Neural progenitor cell (in vitro differentiated cells): ENCODE results near the gene P3H2. TPM values are rescaled to one million over a fixed set of nuclear protein-coding genes. Genes with fewer than 3 reads are reported as not detected.

Experiments
- DNase-seq: peaks from one replicate; pipeline ENCODE4 v3.0.0-alpha.2; 2016; ENCODE audit warnings: low spot score
- H2AFZ ChIP-seq: fragments of 200-600 bp; sonication (generic); replicated peaks from 2 replicates; pipeline ENCODE4 v1.6.1; 2016; ENCODE audit warnings: antibody characterized with exemption
- H3F3A ChIP-seq: fragments of 200-600 bp; sonication (generic); 2 replicates; pipeline ENCODE4 v1.6.1; 2016; ENCODE audit warnings: antibody characterized with exemption, low read depth
- H3K27ac ChIP-seq: fragments of 200-600 bp; sonication (generic); 2 replicates; pipeline ENCODE4 v1.5.1; 2016; ENCODE audit warnings: mild to moderate bottlenecking
- H3K27me3 ChIP-seq: fragments of 200-600 bp; sonication (generic); 2 replicates; pipeline ENCODE4 v1.6.1; 2016; ENCODE audit warnings: mild to moderate bottlenecking, moderate library complexity
- H3K36me3 ChIP-seq: fragments of 200-600 bp; sonication (generic); 2 replicates; pipeline ENCODE4 v1.5.1; 2016
- H3K4me1 ChIP-seq: fragments of 200-600 bp; sonication (generic); 2 replicates; pipeline ENCODE4 v1.6.1; 2016; ENCODE audit warnings: mixed run types
- H3K4me2 ChIP-seq: fragments of 200-600 bp; sonication (generic); 2 replicates; pipeline ENCODE4 v1.6.1; 2016
- H3K4me3 ChIP-seq: fragments of 200-600 bp; sonication (generic); 2 replicates; pipeline ENCODE4 v1.5.1; 2016
- H3K79me2 ChIP-seq: fragments of 200-600 bp; sonication (generic); 2 replicates; pipeline ENCODE4 v1.6.1; 2016; ENCODE audit warnings: low read depth
- H3K9ac ChIP-seq: fragments of 200-600 bp; sonication (generic); 2 replicates; pipeline ENCODE4 v1.6.1; 2016
- H3K9me3 ChIP-seq: fragments of 200-600 bp; sonication (generic); 2 replicates; pipeline ENCODE4 v1.5.1; 2016; ENCODE audit warnings: low read depth
- H4K20me1 ChIP-seq: fragments of 200-600 bp; sonication (generic); 2 replicates; pipeline ENCODE4 v1.6.1; 2016; ENCODE audit warnings: low read depth
- H3K27ac Mint-ChIP-seq: 3 replicates; pipeline ENCODE4 v1.8.0; 2021; ENCODE audit warnings: mixed read lengths
- H3K27me3 Mint-ChIP-seq: 2 replicates; pipeline ENCODE4 v1.8.0; 2022; ENCODE audit warnings: low read depth, mild to moderate bottlenecking, inconsistent platforms, moderate library complexity, mixed read lengths; ENCODE audit not compliant: insufficient read depth
- H3K36me3 Mint-ChIP-seq: 3 replicates; pipeline ENCODE4 v1.8.0; 2021; ENCODE audit warnings: mixed read lengths
- H3K4me1 Mint-ChIP-seq: 3 replicates; pipeline ENCODE4 v1.8.0; 2021; ENCODE audit warnings: mixed read lengths
- H3K4me3 Mint-ChIP-seq: 3 replicates; pipeline ENCODE4 v1.8.0; 2021; ENCODE audit warnings: mild to moderate bottlenecking, moderate library complexity, mixed read lengths
- H3K9me3 Mint-ChIP-seq: 3 replicates; pipeline ENCODE4 v1.8.0; 2020; ENCODE audit warnings: mixed read lengths
- CTCF ChIP-seq: fragments of 200-600 bp; sonication (generic); IDR thresholded peaks from 2 replicates; pipeline ENCODE4 v1.5.1; 2017; ENCODE audit warnings: antibody characterized with exemption, mild to moderate bottlenecking
- EZH2 ChIP-seq: fragments of 200-600 bp; sonication (generic); IDR thresholded peaks from 2 replicates; pipeline ENCODE4 v1.6.1; 2017; ENCODE audit warnings: antibody characterized with exemption, mild to moderate bottlenecking, moderate library complexity
- EZH2phosphoT487 ChIP-seq: fragments of 200-600 bp; sonication (generic); IDR thresholded peaks from 2 replicates; pipeline ENCODE4 v1.6.1; 2017; ENCODE audit warnings: antibody characterized with exemption
- total RNA-seq: library from RNA; depleted of rRNA; stranded (reverse); fragments of >200 nt; gene quantifications from 2 replicates; pipeline ENCODE4 v1.2.3, GENCODE V29; 2015; ENCODE audit warnings: low replicate concordance

The P3H2 gene
- total RNA-seq, 1 donor from 2014 or later, result 21.4 TPM

GRCh38 chr3:190012784-190013183 is 107.9 kb downstream of the P3H2 start:
- H3K4me2 ChIP-seq, result no peak overlapping the region
- Mint-ChIP-seq H3K27me3 (no peaks in the 10 kb centered on the region), H3K27ac (peak overlapping the region; percentile 38), H3K36me3 (peaks cover 2% of the 10 kb centered on the region), H3K9me3 (no peaks in the 10 kb centered on the region), H3K4me1 (peaks cover 47% of the 10 kb centered on the region), H3K4me3 (peak overlapping the region; percentile 44)
- no peaks in the 10 kb centered on the region for H3K36me3 ChIP-seq
- no peak overlapping the region for H3K4me3 ChIP-seq
- H3K27me3 ChIP-seq, result no peaks in the 10 kb centered on the region
- H4K20me1 ChIP-seq, result no peaks in the 10 kb centered on the region
- no peaks in the 10 kb centered on the region for H3K79me2 ChIP-seq
- no peak overlapping the region for H3K9ac ChIP-seq
- DNase-seq, result no peak
- H3F3A ChIP-seq, result no peaks in the 10 kb centered on the region
- no peaks in the 10 kb centered on the region for H3K9me3 ChIP-seq
- H2AFZ ChIP-seq, result no peak overlapping the region
- H3K27ac ChIP-seq, result no peak overlapping the region
- H3K4me1 ChIP-seq, result peaks cover 8% of the 10 kb centered on the region
- TF ChIP-seq EZH2phosphoT487 (no peak), EZH2 (no peak), CTCF (no peak)

- Mint-ChIP-seq H3K36me3 (peaks cover 2% of the 10 kb centered on the region), H3K4me1 (peaks cover 45% of the 10 kb centered on the region), H3K4me3 (peak overlapping the region; percentile 44), H3K27ac (peak overlapping the region; percentile 38), H3K27me3 (no peaks in the 10 kb centered on the region), H3K9me3 (no peaks in the 10 kb centered on the region)
- DNase-seq, result peak; percentile 13
- Histone ChIP-seq H3F3A (no peaks in the 10 kb centered on the region), H3K27me3 (no peaks in the 10 kb centered on the region), H3K4me3 (no peak overlapping the region), H3K9me3 (no peaks in the 10 kb centered on the region), H3K79me2 (no peaks in the 10 kb centered on the region), H3K9ac (no peak overlapping the region), H2AFZ (no peak overlapping the region), H3K27ac (no peak overlapping the region), H3K4me1 (peaks cover 8% of the 10 kb centered on the region), H3K4me2 (peak overlapping the region; percentile 19), H3K36me3 (no peaks in the 10 kb centered on the region), H4K20me1 (no peaks in the 10 kb centered on the region)
- TF ChIP-seq EZH2phosphoT487 (no peak), EZH2 (no peak), CTCF (no peak)
These were observed 108.3 kb downstream of the P3H2 start for GRCh38 chr3:190012314-190012782.

- TF ChIP-seq EZH2 (no peak), EZH2phosphoT487 (no peak), CTCF (no peak)
- H3K4me1 ChIP-seq, result peaks cover 8% of the 10 kb centered on the region
- Mint-ChIP-seq H3K4me3 (no peak overlapping the region), H3K4me1 (peaks cover 40% of the 10 kb centered on the region), H3K27me3 (no peaks in the 10 kb centered on the region), H3K9me3 (no peaks in the 10 kb centered on the region), H3K27ac (peak overlapping the region; percentile 34), H3K36me3 (peaks cover 2% of the 10 kb centered on the region)
- no peaks in the 10 kb centered on the region for H4K20me1 ChIP-seq
- H3K9ac ChIP-seq, result no peak overlapping the region
- no peak for DNase-seq
- H3F3A ChIP-seq, result no peaks in the 10 kb centered on the region
- no peaks in the 10 kb centered on the region for H3K27me3 ChIP-seq
- H3K4me3 ChIP-seq, result no peak overlapping the region
- no peak overlapping the region for H2AFZ ChIP-seq
- no peaks in the 10 kb centered on the region for H3K79me2 ChIP-seq
- no peak overlapping the region for H3K4me2 ChIP-seq
- H3K36me3 ChIP-seq, result no peaks in the 10 kb centered on the region
- H3K27ac ChIP-seq, result no peak overlapping the region
- H3K9me3 ChIP-seq, result no peaks in the 10 kb centered on the region
These were observed 110.2 kb downstream of the P3H2 start for GRCh38 chr3:190010486-190010885.
